GM18951 (cell line): ENCODE data around the gene GIMD1.
"Not testable (repeated sequence)": the region's sequence is repeated elsewhere in the genome, so short reads cannot be mapped to it uniquely, and the experiment has no call there.

Source experiments
- POLR2A ChIP-seq: IDR thresholded peaks from 4 replicates; pipeline ENCODE4 v1.6.1; 2011; ENCODE audit warnings: mild to moderate bottlenecking; ENCODE audit not compliant: insufficient read length, insufficient read depth; ENCODE audit errors: extremely low read depth
- in situ Hi-C: fragments of 300-500 bp; cut with MboI; formaldehyde crosslinking; loops from one replicate; pipeline ENCODE4 v1.12.0; 2022; ENCODE audit warnings: low sequenced_read_pairs, mixed read lengths, inconsistent platforms; ENCODE audit not compliant: unreplicated experiment

GIMD1 gene

GRCh38 chr4:106338671-106339070 lies 29.9 kb downstream of the GIMD1 start:
- in situ Hi-C loops, result no loop called here

DNA sequence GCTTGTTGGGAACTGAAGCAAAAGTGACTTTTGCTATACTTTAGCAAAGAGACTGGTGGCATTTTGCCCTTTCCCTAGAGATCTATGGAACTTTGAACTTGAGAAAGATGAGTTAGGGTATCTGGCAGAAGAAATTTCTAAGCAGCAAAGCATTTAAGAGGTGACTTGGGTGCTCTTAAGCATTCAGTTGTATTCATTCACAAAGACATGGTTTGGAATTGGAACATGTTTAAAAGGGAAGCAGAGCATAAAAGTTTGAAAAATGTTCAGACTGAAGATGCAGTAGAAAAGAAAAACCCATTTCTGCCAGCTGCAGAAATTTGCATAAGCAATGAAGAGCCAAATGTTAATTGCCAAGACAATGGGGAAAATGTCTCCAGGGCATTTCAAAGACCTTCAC lies 30.7 kb downstream of the GIMD1 start:
- no peak for TF ChIP-seq POLR2A
- in situ Hi-C loops, result no loop called here

More at GRCh38 chr4:106338671-106339070, 29.9 kb downstream of the GIMD1 start:
- no peak for TF ChIP-seq POLR2A

DNA sequence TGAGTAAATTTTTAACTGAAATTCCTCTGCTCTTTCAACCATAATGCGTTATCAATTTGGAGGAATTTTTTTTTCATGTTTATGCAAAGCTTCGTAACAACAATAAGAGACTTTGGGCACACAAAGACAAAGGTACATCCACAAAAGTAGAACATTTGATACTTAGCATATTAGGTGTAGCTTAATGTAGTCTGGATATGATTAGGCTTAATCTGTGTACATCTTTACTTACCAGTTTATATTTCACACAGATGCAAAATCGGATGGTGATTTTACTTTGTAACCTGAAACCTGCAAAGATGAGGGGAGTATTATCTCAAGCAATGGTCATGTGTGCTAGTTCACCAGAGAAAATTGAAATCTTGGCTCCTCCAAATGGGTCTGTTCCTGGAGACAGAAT lies 32.0 kb downstream of the GIMD1 start:
- in situ Hi-C loops, result no loop called here
- no peak for TF ChIP-seq POLR2A

- in situ Hi-C loops, result no loop called here
- no peak for TF ChIP-seq POLR2A
These were observed 33.7 kb downstream of the GIMD1 start for GRCh38 chr4:106334741-106335470.

GRCh38 chr4:106333186-106333585 lies 35.4 kb downstream of the GIMD1 start:
- no peak for TF ChIP-seq POLR2A
- in situ Hi-C loops, result no loop called here

- TF ChIP-seq POLR2A, result no peak
- in situ Hi-C loops, result no loop called here
These were observed 39.4 kb downstream of the GIMD1 start for GRCh38 chr4:106329041-106329618.

DNA sequence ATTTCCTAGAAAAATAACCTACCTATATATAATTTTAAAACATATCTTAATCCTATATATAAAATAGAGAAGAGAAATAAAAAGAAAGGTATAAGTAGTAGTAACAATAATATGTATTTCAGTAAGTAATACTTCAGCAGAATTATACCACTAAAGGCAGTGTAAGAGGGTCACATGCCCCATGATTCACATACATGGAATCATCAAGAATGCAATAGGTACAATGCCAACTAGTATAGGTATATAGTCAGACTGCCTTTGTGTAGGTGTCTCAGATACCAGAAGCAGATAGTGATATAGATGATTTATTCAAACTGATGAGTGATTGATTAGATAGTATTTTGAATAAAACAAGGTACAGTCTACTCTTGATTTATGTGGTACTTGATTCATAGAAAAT lies 42.8 kb downstream of the GIMD1 start:
- in situ Hi-C loops, result no loop called here
- no peak for TF ChIP-seq POLR2A

DNA sequence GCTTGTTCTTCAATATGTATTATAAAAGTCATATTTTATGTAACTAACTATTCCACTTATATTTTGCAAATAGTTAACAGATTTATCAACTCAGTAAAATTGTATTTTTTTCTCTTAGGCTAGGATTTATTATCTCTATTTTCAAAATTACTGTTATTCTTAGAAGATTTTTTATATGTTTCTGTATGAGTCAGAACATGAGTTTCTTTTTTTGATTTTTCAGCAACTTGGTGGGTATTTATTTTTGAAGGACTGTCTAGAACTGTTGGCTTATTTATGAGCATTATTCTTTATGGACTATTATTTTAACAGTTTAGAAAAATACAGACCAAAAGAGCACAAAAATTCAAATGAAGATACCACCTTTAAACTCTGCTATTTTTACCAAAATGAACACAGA lies 45.5 kb downstream of the GIMD1 start:
- in situ Hi-C loops, result no loop called here
- TF ChIP-seq POLR2A, result no peak

GRCh38 chr4:106321814-106322213 lies 46.8 kb downstream of the GIMD1 start:
- in situ Hi-C loops, result not testable (repeated sequence)

DNA sequence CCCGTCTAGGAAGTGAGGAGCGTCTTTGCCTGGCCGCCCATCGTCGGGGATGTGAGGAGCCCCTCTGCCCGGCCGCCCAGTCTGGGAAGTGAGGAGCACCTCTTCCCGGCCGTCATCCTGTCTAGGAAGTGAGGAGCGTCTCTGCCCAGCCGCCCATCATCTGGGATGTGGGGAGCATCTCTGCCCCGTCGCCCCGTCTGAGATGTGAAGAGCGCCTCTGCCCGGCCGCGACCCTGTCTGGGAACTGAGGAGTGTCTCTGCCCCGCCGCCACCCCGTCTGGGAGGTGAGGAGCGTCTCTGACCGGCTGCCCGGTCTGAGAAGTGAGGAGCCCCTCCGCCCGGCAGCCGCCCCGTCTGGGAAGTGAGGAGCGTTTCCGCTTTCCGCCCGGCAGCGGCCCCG lies 47.4 kb downstream of the GIMD1 start:
- in situ Hi-C loops, result not testable (repeated sequence)

DNA sequence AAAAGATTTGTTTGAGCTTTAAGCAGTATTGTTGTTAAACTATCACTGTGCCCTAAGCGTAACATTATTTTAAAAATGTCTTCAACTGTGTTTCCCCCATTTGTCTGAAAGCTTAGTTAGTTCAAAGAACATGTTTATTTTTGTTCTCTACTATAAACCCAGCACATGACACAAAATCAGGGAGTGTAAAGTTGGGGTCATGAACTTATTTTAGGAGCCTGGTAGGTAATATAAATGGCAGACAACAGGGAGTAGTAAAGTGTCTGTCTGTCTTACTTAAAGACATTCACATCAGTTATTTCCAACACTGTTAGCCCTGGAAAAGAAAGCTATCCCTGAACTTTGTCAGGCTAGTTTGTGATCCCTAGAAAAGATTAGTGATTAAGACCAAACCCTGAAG lies 48.3 kb downstream of the GIMD1 start:
- in situ Hi-C loops, result no loop called here
- TF ChIP-seq POLR2A, result no peak

- in situ Hi-C loops, result no loop called here
- no peak for TF ChIP-seq POLR2A
These were observed 50.1 kb downstream of the GIMD1 start for GRCh38 chr4:106318511-106318910.

GRCh38 chr4:106317815-106318214 lies 50.8 kb downstream of the GIMD1 start:
- TF ChIP-seq POLR2A, result no peak
- in situ Hi-C loops, result no loop called here

- in situ Hi-C loops, result no loop called here
These were observed 51.7 kb downstream of the GIMD1 start for GRCh38 chr4:106316773-106317409.

More at GRCh38 chr4:106316773-106317409, 51.7 kb downstream of the GIMD1 start:
- no peak for TF ChIP-seq POLR2A
